ENCODE measurements around the gene DHX15. TPM values are rescaled to one million over a fixed set of nuclear protein-coding genes. Genes with fewer than 3 reads are reported as not detected.

The DHX15 gene
- total RNA-seq: 68.1 TPM

DNA sequence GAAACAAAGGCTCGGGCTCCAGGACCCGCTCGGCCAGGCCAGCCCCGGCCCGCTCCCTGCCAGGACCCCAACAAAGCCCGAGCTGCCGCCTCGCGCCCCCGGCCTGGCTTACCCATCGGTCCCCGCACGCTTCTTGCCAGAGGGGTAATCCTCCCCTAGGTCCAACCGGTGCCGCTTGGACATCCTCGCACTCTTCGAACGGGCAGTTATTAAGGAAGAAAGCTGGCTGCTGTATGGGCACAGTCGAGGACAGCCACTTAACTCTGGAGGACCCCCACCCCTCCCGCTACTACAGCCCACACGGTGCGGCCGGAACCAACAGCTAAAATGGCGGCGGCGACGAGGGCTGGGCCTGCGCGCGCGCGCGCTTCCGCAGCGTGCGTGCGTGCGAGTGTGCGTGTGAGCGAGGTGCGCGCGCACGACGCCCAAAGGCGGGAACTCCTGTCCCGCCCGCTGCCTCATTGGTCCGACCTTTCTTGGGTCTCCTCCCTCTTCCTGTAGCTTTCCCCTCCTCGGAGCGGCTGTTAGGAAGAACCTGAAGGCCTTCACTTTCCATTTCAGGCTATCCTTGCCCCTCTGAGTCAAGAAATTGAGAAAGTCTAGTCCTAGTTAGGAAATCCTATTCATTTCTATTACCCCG, at the start of gene DHX15:
Gene DHX15 (minus strand): TSS at position 344 of the 640 bp plus-strand sequence. CDS start 161 bp downstream, at position 183.
- peak; percentile 99 for ATAC-seq

GRCh38 chr4:24632011-24632410, 47.7 kb upstream of the DHX15 start:
- ATAC-seq: no peak

DNA sequence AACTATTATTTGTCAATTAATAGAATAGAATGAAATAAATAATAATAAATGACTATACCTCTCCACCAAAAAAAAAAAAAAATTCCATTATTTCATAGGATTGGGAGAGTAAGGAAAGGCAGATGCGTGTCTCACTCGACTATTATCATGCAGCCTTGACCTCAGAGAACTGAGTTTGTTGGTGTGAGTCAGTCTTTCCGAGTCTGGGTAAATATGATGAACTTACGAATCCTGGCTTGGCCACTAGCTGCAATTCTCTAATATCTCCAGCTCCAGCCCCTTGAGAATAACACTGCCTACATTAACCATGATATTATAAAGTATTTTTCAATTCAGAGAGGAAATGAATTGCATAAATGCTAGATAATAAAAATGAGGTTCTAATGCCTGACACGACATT, 46.6 kb upstream of the DHX15 start:
- ATAC-seq: no peak

GRCh38 chr4:24625091-24625490, 40.7 kb upstream of the DHX15 start:
- ATAC-seq: no peak

GRCh38 chr4:24624381-24624780, 40.0 kb upstream of the DHX15 start:
- ATAC-seq: no peak

- ATAC-seq: no peak
Measured at GRCh38 chr4:24622146-24622834, 37.9 kb upstream of the DHX15 start.

GRCh38 chr4:24615977-24616376, 31.6 kb upstream of the DHX15 start:
- no peak for ATAC-seq

DNA sequence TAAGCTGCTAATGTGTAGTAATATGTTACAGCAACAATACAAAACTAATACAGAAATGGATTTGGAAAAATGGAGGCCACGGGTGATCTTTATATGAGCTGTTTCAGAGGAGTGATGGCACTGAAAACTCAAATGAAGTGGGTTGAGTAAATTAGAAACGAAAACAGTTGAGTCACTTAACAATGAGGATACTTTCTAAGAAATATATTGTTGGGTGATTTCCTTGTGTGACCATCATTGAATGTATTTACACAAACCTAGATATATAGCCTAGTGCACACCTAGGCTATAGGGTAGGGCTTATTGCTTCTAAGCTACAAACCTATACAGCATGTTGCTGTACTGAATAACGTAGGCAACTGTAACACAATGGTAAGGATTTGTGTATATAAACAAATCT, 30.5 kb upstream of the DHX15 start:
- no peak for ATAC-seq

GRCh38 chr4:24613502-24613901, 29.1 kb upstream of the DHX15 start:
- ATAC-seq: no peak

DNA sequence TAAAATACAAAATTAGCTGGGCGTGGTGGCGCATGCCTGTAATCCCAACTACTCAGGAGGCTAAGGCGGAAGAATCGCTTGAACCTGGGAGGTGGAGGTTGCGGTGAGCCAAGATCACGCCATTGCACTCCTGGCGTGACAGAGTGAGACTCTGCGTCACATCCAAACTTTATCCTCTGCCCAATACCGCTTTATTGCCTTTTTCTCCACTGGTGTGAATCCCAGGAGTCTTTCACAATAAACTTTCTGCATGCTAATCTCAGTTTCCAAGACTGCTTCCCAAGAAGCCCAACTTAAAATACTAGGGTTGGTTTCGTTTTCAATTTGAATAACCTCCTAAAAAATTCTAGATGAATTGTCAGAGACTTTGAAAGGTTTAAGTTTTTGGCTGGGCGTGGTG, 27.2 kb upstream of the DHX15 start:
- ATAC-seq: no peak

GRCh38 chr4:24607334-24607733, 23.0 kb upstream of the DHX15 start:
- ATAC-seq: no peak

GRCh38 chr4:24605216-24605615, 20.9 kb upstream of the DHX15 start:
- no peak for ATAC-seq

- ATAC-seq: no peak
Measured at GRCh38 chr4:24604558-24605214, 20.3 kb upstream of the DHX15 start.

DNA sequence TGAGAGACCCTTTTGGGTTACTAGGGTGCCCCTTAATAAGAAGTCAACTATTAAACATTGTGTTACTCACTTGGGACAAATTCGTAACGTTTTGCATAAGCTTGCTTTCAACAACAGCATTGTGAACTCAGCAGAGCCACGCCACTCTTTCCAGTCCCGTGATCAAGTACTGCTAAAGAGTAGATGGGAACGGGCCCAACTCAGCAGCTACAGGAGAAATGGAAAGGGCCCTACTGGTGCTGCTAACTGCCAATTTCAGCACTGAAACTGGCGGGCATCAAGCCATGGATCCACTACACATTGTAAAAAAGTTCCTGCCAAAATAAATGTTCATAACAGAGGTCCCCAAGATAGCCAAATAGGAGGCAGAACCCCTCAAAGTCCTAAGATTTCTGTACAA, 19.0 kb upstream of the DHX15 start:
- no peak for ATAC-seq

- ATAC-seq: no peak
Measured at GRCh38 chr4:24601121-24601520, 16.8 kb upstream of the DHX15 start.

GRCh38 chr4:24599275-24599674, 14.9 kb upstream of the DHX15 start:
- ATAC-seq: no peak

GRCh38 chr4:24598025-24598424, 13.7 kb upstream of the DHX15 start:
- ATAC-seq: peak; percentile 97

DNA sequence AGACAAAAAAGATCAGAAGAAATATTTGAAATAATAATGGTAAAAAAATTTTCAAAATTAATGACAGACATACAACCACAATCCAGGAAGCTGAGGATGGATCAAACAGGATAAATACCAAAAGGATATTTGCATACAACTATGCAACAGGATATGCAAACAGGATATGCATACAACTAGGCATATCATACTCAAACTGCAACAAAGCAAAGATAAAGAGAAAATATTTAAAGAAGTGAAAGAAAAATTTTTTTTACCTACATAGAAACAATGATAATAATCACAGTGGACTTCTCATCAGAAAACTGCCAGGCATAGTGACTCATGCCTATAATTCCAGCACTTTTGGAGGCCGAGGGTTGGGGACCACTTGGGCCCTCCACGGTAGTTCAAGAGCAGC, 11.3 kb upstream of the DHX15 start:
- ATAC-seq: no peak

DNA sequence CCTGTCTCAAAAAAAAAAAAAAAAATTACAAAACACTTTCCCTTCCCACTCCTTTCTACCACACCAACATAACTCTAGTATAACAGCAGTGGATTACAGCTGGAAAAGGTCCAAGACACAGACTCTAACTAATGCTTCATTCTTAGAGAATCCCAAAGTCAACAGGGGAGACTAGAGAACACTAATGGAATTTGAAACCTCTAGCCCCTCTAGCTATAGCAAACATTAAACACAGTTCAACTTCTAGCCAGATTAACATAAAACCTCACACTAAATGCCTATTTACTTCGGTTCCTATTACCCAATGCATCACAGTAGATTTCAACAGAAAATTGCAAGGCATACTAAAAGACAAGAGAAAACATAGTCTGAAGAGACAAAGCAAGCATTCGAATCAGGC, 10.5 kb upstream of the DHX15 start:
- ATAC-seq: no peak

DNA sequence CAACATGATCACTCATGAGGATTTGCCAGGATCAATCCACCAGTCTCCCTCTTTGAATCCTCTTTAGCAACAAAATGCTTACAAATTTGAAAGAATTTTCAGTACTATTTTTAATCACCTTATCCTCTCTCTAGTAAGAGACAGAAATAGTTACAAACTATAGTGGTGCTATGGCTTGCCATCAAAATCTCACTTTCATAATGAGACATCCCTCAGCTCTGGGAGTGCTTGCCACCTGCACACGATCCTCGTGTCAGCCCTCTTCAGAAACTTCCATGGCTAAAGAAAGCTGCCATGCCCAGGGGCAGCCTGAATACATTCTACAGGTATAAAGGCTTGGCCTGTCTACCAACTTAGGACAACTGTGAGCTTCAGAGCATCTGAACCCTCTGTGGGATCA, 5.1 kb upstream of the DHX15 start:
- ATAC-seq: no peak

DNA sequence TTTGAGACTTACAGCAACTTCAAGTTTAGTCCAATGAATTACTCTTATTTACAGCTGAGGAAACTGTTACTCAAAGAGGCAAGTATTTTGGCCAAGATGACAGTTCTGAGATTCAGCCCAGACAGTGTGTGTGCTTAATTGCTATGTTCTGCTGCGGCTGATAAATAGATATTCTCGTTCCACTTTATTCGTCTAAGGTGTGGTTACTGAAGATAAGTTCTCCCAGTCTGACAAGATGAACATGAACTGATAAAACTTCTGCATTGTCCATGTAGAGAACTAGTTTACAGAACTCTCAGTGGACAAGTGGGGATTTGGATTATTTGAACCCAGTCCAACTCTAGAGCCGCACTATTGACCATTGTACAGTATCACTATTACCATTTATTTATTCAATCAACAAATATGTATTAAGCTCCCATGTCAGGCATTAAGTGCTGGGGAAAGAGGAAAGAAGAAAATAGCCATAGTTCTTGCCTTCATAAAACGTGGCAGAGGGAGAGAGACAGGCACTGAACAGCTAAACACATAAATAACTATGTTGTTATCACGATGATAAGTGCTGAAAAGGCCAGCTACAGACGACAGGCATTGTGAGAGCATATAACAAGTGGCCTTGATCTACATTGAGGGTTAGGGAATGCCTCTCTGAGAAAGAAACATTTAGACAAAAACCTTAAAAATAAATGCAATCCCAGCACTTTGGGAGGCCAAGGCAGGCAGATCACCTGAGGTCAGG, 4.0 kb upstream of the DHX15 start:
- ATAC-seq: no peak

DNA sequence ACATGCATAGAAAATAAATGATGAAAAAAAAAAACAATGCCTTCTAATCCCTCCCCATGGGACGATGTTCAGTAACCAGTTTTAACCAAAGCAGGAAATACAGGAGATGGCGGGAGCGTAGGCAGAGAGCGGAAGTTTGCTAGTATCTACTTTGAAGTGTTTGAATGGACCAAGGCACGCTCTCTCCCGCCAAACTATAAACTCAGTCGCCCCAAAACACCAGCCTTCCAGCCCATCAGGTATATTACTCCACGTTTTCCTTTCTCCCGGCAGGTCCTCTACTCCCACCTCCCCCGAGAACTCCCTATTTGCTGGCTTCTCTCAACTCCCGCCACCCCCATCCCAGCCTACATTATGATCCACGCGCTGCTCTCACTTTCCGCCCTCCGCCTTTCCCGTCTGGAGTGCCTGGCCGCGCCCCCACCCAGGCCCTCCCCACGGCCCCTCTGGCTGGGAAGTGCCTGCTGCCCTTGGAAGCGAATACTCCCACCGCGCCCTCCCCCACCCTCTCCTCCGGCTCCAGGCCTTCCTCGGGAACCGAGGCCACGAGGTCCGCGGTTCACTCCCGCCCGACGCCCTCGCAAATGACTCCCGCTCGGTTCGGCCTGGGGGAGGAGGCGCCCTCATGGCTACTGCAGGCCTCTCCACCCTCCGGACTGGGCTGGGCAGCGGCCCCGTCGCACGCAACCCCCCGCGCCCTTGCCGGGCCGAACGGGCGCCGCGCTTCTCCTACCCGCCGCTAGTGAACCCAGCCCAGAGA, 723 bp downstream of the DHX15 start:
- peak; percentile 48 for ATAC-seq
